Colonic mucosa (tissue), 4 donors: ENCODE results near the gene ATP2A3. TPM values are rescaled to one million over a fixed set of nuclear protein-coding genes. Genes with fewer than 3 reads are reported as not detected.

ENCODE experiments used
- DNase-seq: peaks from one replicate; pipeline ENCODE4 v3.0.0-alpha.2; 2020
- H3K27ac ChIP-seq: fragments of 200-600 bp; one replicate; pipeline ENCODE4 v1.8.0; 2021
- H3K27me3 ChIP-seq: fragments of 200-600 bp; one replicate; pipeline ENCODE4 v1.8.0; 2021
- H3K36me3 ChIP-seq: fragments of 200-600 bp; one replicate; pipeline ENCODE4 v1.8.0; 2021
- H3K4me1 ChIP-seq: fragments of 200-600 bp; one replicate; pipeline ENCODE4 v1.8.0; 2021; ENCODE audit warnings: mild to moderate bottlenecking
- H3K4me3 ChIP-seq: fragments of 200-600 bp; one replicate; pipeline ENCODE4 v1.8.0; 2021
- H3K9ac ChIP-seq, 2 donors: one replicate each; pipeline ENCODE4 v1.7.0; 2013; ENCODE audit warnings: control low read depth in 2 of 2, low read depth in 2 of 2, low read length in 2 of 2
- H3K9me3 ChIP-seq: fragments of 200-600 bp; one replicate; pipeline ENCODE4 v1.8.0; 2021
- CTCF ChIP-seq: fragments of 200-600 bp; IDR thresholded peaks from one replicate; pipeline ENCODE4 v1.8.0; 2022; ENCODE audit warnings: antibody characterized with exemption, mild to moderate bottlenecking
- intact Hi-C: fragments of 100-400 bp; cut with DNase I; formaldehyde crosslinking; loops from one replicate; pipeline ENCODE4 v1.14.1; 2022
- total RNA-seq, 2 donors: library from RNA; stranded (reverse); fragmentation: NEBNext Ultra II Directional in 1 of 2; extraction: Animal tissue kit (Norgen Biotek cat#: 25700) in 1 of 2; gene quantifications; one replicate each; pipeline ENCODE4 v1.2.1, GENCODE V29; 2021
- donor health status: healthy.
- donor health status: DM: no; HTN: no; CAD: no.
- donor health status: DM: no; HTN: no; CAD: no.

ATP2A3 gene
- total RNA-seq, 2 donors from 2014 or later = 197 to 308 TPM

DNA sequence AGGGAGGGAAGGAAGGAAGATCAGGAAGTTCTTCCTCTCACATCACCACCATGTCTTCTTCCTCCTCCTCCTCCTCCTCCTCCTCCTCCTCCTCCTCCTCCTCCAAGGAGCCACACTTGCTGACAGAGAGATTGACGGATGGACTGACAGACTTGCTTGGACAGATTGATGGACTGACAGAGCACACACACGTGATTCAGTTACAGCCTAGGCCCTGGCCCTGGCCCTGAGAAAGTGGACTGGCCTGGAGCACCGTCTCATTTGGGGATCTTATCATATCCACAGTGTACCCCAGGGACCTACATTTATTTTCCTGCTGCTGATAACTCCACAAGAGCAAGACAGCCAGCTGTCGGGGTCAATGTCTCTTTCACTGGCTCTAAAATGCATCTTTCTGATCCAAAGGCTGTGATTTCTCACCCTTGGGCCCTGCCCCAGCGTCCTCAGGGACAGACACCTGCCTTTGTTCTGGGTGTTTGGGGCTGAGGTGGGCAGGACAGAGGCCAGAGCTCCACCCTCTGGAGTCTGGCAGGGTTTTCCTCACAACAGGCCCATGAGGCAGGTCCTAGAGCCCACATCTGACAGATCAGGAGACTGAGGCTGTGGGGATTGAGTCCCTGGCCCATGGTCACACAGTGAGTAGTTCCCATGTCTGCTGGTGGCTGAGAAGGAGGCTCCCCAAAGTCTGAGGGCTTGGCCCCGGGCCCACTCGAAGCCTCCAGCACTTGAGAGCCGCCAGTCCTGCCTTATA lies 45.7 kb downstream of the ATP2A3 start:
- Histone ChIP-seq H3K4me1 (peaks cover 18% of the 10 kb centered on the region), H3K36me3 (no peaks in the 10 kb centered on the region), H3K9me3 (no peaks in the 10 kb centered on the region), H3K27me3 (no peaks in the 10 kb centered on the region), H3K9ac (no peak overlapping the region), H3K4me3 (no peak overlapping the region), H3K27ac (peak overlapping the region; percentile 50)
- TF ChIP-seq CTCF = no peak
- DNase-seq = no peak
- intact Hi-C loops = loop anchor here (10.0 kb wide), 1 partner anchor 156 kb away; no protein-coding TSS in a partner anchor

- peaks cover 18% of the 10 kb centered on the region for H3K4me1 ChIP-seq
- peak; percentile 87 for DNase-seq
These were observed 46.8 kb downstream of the ATP2A3 start for GRCh38 chr17:3917391-3917931.

DNA sequence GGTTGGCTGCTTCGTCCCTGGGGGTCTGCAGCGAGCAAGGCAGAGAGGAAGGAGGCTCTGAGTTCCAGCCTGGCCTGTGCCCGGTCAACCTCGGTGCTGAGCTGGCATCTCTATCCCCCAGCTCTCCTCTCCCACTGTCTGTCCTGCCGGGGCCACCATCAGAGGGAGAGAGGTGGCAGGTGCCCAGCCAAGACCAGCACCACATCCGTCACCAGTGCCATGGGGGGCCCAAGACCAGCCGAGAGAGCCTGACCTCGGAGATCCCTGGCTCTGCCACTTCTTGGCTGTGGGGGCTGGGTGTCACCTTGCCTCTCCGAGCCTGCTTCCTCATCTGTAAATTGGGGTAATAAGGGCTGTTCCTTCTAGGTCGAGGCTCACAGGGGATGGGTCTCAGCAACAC lies 47.4 kb downstream of the ATP2A3 start:
- peak overlapping the region; percentile 56 to 71 for H3K9ac ChIP-seq
- no peaks in the 10 kb centered on the region for H3K36me3 ChIP-seq
- H3K27ac ChIP-seq = peak overlapping the region; percentile 63
- H3K9me3 ChIP-seq = no peaks in the 10 kb centered on the region
- TF ChIP-seq CTCF = no peak
- H3K4me1 ChIP-seq = peaks cover 18% of the 10 kb centered on the region
- DNase-seq = peak; percentile 35
- intact Hi-C loops = loop anchor here (10.0 kb wide), 1 partner anchor 158 kb away; no protein-coding TSS in a partner anchor
- H3K4me3 ChIP-seq = peak overlapping the region; percentile 19
- H3K27me3 ChIP-seq = no peaks in the 10 kb centered on the region

More at GRCh38 chr17:3917391-3917931, 46.8 kb downstream of the ATP2A3 start:
- intact Hi-C loops = loop anchor here (10.0 kb wide), 1 partner anchor 157 kb away; no protein-coding TSS in a partner anchor
- Histone ChIP-seq H3K9ac (peak overlapping the region; percentile 56 to 71), H3K4me3 (no peak overlapping the region), H3K27me3 (no peaks in the 10 kb centered on the region), H3K36me3 (no peaks in the 10 kb centered on the region), H3K27ac (peak overlapping the region; percentile 63), H3K9me3 (no peaks in the 10 kb centered on the region)
- TF ChIP-seq CTCF = no peak

GRCh38 chr17:3915995-3916696 lies 48.1 kb downstream of the ATP2A3 start, which contains the start of gene P2RX1:
TSS of gene P2RX1 (minus strand) at chr17:3916465. CDS start at chr17:3916225, 240 bp downstream.
- Histone ChIP-seq H3K9me3 (no peaks in the 10 kb centered on the region), H3K9ac (peak within 1 kb of the TSS; percentile 71 to 75), H3K27ac (peak within 1 kb of the TSS; percentile 63), H3K4me1 (peaks cover 18% of the 10 kb centered on the region), H3K4me3 (peak within 1 kb of the TSS; percentile 19), H3K27me3 (no peaks in the 10 kb centered on the region), H3K36me3 (no peaks in the 10 kb centered on the region)
- peak; percentile 68 for DNase-seq
- TF ChIP-seq CTCF = no peak
- intact Hi-C loops = loop anchor here (10.0 kb wide), 1 partner anchor 159 kb away; no protein-coding TSS in a partner anchor

DNA sequence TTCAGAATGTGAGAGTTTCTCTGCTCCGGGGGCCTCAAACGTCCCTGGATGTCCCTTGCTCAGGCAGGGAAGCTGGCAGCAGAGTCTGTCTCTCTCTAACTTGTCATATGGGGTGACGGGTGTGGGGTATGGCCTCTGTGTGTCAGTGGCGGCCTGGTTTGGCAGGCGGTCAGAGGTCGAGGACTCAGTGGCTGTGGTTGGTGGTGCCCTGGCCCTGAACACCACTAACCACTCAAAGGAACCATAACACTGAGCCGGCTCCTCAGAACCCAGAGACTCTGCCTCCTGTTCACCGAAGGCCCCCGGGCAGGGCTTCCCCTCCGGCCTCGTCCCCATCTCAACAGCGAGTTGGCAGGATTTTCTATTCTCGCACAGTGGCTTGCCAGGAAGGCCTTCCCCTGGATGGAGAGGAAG lies 48.6 kb downstream of the ATP2A3 start:
- Histone ChIP-seq H3K4me1 (peaks cover 18% of the 10 kb centered on the region), H3K27ac (peak overlapping the region; percentile 63), H3K27me3 (no peaks in the 10 kb centered on the region), H3K9ac (peak overlapping the region; percentile 71 to 75), H3K9me3 (no peaks in the 10 kb centered on the region), H3K4me3 (peak overlapping the region; percentile 19), H3K36me3 (no peaks in the 10 kb centered on the region)
- no peak for DNase-seq
- intact Hi-C loops = loop anchor here (10.0 kb wide), 1 partner anchor 159 kb away; no protein-coding TSS in a partner anchor
- no peak for TF ChIP-seq CTCF
